NCI-H2171 (cell line): ENCODE measurements around the gene ATXN1.

Source experiments
- DNase-seq: peaks from one replicate; lab custom pipeline; 2025; lab: John Stamatoyannopoulos, UW

ATXN1 gene

DNA sequence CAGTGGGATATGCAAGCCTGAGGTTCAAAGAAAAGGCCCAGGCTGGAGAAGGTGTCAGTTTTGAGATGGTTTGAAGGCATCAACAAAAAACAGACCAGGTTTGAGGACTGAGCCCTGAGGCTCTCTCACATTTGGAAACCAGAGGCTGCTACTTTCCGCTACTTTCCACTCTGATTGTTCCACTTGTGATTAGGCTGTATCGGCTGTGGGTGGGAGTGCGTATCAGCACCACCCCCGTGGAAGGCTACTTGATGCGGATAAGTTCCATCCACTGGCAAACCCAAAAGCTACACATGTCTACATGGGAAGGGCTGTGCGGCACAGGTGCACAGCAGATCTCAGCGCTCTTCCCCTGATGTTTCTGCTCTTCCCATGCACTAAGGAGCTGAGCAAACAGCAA lies 324.2 kb downstream of the ATXN1 start:
- DNase-seq: no peak

DNA sequence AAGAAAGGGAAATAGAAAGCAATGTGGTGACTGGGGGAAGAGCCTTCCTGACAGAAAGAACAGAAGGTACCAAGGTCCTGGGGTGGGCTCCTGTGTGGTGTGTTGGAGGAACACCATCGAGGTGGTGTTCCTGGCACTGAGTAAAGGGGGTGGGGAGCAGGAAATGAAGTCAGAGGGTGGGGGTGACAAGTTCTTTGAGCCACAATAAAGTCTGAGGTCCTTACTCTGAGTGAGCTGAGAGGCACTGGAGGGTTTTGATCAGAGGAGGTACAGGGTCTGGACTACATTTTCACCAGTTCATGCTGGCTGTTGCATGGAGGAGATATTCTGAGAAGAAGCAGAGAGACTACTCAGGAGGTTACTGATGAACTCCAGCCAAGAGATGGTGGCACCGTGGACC lies 324.7 kb downstream of the ATXN1 start:
- DNase-seq: no peak

DNA sequence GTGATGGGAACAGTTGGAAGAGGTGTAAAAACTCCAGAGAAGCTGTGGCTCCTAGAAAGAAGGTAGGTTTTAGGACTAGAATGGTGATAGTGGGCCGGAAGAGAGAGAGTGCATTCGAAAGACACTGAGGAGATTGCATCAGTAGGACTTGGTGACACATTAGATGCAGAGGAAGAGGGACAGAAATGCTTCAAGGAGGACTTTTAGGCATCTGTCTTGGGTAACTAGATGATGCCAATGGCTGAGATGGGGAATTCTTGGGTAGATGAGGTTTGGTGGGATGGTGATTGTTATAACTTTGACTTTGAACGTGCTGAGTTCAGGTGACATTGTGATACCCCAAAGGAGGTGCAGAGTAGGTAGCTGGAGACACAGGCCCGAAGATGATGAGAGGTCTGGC lies 326.4 kb downstream of the ATXN1 start:
- DNase-seq: no peak

GRCh38 chr6:16433338-16433890 lies 327.8 kb downstream of the ATXN1 start:
- no peak for DNase-seq

DNA sequence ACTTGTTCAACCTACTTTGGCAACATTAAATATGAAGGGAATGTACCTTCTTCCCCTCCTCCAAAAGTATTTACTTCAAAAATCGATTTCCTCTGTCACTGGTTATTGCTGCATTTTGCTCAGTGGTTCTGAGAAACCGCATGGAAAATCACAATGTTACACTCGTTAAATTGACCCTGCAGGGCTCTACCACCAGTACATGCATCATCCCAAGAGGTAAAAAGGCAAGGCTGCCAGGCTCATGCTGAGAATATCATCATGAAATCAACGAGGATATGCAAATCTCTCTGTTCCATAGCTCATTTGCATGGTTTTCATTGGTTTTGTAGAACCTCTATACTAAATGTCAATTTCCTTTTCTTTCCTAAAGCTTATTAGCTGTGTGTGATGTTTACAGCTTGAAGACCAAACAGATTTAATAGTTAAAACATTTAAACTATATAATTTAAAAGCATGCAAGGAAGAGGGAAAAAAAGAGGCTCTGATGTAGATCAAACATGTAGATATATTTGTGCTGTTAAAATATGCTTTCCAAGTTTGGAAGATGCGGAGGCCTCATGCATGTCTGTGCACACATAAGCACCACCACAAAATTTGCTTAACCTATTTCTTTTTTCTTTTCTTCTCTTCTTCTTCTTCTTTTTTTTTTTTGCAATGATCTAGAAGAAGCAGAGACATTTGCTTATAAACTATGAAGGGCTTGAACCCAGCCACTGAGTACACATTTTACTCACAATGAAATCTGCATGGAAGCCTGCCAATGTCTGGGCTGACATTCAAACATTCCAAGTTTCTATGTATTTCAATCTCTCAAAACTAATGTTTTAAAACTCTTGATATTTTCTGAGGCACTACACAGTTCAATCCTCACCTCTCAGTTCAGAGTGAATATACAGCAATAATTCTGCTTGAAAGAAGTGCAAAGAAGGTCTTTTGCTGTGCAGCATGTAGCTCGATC lies 328.9 kb downstream of the ATXN1 start:
- no peak for DNase-seq

DNA sequence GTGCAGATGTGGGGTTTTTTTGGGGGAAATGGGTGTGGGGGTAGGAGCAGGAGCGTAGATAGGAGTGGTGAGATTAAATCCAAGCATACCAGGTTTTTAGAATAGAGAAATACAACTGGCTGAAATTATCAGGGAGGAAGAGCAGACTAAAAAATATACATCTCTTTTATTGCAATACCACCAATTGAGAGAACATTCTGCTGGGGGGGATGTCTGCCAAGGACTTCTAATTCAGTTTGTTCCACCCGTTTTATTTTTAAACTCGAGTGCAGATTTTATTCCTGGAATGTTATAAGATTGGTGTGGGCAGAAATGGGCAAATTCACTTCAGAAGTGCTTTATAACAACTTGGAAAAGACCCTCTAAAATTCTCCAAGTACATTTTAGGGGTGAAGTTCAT lies 330.2 kb downstream of the ATXN1 start:
- DNase-seq: no peak

GRCh38 chr6:16430391-16431089 lies 330.7 kb downstream of the ATXN1 start:
- no peak for DNase-seq

GRCh38 chr6:16429669-16430068 lies 331.6 kb downstream of the ATXN1 start:
- no peak for DNase-seq

- no peak for DNase-seq
Observed at GRCh38 chr6:16427124-16427523, 334.1 kb downstream of the ATXN1 start.

DNA sequence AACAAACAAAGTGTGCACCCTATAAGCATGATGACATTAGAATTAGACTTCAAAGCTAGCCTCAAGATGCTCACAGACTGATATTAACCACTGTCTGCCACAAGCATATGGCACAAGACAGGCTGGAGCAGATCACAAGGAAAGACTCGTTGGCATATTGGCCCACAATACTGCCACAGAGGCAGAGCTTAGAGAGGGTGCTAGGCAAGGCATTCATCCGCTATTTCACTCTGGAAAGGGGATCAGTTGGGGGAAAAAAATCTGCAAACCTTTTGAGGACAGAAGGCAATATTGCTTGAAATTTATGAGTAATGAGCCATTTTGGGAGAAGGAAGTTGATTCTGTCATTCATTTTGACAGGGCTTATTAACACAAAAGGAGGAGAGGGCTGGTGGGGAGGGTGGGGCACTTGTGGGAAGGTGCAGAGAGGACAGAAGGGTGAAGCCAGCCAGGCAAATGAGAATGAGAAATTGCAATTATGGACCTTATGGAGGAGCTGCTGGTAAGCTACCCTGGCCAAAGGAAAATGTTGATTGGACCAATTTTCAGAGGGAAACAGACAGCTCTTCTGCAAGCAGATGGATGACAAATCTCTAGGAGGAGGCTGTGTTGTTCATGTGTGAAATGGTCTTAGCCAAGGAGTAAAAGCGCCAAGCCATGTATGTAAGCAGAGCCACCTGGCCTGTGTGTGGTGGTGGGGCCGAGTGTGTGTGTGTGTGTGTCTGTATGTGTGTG lies 335.2 kb downstream of the ATXN1 start:
- no peak for DNase-seq

DNA sequence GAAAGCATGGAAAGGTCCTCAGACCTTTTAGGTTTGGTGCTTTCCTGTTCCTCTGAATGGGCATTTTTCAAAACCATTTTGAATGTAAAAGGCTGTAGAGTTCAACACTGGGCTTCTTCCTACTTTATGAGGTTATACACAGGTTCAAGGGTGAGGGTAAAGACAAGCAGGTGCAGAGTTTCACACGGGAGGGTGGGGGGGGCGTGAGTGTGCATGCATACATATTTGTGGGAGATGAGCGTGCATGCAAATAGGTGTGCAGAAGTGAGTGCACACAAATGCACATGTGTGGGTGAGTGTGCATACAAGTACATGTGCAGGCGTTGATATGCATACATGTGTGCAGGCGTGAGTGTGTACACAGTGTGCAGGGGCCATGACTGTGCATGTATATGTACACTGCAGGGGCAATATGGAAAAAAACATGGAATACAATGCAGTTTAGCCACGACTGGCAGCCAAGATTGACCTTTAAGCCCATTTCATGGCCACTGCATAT lies 339.7 kb downstream of the ATXN1 start:
- no peak for DNase-seq

DNA sequence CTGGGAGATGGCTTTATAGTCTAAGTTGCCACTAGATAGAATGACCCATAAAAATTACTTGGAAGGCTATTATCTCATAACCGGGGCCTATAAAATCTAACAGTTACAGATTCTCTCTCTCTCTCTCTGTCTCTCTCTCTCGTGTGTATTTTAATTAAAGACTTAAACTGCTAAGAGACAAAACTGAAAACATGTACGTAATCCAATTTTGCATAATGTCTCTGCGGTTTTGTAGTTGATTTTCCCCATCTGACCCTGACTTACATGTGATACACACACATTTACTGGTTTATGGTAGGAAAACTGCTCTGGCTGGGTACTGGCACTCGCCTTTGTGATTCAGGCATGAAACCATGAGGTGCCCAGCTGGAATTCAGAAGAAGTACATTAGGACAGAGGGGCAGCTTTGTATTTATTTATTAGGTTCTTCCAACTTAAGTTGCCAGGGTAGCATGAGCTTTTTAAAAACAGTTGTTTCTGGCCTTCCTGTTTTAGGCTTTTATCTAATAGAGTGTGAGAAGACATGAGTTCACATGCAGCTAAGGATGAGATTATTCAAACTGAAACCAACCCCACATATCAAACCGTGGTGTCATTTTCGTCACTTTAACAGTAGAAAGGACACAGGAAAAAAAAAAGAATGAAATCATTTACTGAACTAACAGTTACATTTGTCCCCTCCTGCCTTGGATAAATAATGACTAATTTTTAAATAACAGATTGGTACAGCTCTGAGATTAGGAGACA lies 340.4 kb downstream of the ATXN1 start:
- no peak for DNase-seq

DNA sequence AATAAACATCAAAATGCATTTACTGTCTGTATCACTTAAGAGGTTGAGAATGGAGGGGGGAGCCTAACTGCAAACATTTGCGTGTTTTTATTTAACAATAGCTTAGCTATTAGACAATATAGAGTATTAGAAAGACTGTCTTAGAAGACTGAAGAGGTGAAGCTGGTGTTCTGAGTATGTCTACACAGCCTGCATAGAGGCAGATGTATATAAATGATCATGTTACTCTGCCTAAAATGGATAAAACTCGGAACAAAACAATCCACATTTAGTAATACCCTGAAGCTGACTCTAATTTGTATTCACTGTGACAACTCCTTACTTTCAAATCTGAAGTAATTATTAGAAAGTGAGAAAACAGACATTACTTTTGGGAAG lies 340.9 kb downstream of the ATXN1 start:
- DNase-seq: no peak

- DNase-seq: no peak
Observed at GRCh38 chr6:16419636-16420336, 341.5 kb downstream of the ATXN1 start.

DNA sequence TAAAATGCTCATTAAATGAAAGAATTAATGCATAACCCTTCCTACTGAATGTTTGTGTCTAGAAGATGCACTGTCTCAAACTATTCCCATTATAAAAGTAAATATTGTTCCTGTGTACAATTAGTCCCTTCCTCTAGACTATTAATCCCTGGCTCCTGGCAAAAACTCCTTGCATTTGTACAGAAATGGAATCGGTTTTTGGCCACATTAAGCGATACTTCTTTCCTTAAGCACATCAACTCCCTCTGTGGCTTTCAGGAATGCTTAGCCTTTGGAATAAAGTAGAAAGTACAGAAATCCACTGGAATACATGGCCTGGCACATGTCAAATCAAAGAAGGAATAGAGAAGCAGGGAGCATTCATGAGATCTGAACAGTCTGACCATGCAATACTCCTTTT lies 343.1 kb downstream of the ATXN1 start:
- DNase-seq: no peak

DNA sequence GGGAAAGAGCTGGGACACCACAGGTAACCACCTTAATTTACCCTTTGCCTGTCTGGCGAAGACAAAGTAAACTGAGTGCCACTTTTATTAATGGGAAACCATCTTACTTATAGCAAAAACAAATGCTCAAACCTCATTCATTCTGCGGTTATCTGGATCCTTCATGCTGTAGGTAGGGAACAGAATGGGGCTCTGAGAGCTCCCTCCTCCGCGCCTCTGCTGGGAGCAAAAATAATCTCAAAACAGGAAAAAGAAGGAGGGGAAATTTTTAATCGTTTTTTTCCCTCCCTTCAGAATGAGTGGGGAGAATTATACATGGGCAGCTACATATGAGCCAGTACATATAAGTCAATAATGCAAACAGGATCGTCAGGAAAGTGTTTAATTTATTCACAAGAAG lies 345.6 kb downstream of the ATXN1 start:
- DNase-seq: no peak

DNA sequence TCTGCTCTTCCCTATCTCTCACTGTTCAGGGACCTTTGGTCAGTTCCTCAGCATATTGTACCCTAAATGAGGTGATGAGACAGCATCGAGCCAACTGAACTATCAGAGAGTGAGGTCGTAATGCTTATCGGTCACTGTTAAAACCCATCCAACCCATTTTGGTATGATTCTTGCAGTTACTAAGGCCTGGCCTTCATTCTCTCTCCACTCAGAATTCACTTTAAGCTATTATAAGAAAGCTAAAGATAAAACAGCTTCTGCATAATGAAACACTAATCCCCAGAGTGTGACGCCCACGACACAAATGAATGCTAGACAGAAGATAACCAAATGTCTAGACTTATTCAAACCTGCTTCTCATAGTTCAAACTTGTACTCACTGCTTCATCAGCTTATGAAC lies 347.1 kb downstream of the ATXN1 start:
- DNase-seq: no peak

GRCh38 chr6:16413399-16413798 lies 347.9 kb downstream of the ATXN1 start:
- no peak for DNase-seq

DNA sequence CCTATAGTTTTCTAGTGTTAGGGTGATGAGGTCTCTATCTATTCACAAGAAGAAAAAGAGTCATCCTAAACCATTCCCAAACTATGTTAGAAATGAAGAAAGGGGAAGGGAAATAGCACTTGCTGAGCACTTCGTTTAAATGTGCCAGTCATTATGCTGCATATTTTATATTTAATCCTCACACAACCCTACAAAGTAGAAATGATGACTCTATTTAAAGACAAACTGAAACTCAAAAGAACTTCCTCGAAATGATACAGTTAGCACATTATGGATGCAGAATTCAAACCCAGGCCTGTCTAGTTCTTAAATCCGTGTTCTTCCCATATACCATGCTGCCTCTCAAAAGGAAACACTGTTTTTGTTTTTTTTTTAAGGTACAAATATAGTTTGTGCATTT lies 348.3 kb downstream of the ATXN1 start:
- no peak for DNase-seq

GRCh38 chr6:16412171-16412570 lies 349.1 kb downstream of the ATXN1 start:
- DNase-seq: no peak
